HG03439 (cell line): Measurements from ENCODE around the gene HIVEP1.

Source experiments
- ATAC-seq: cut with Tn5 transposase; IDR thresholded peaks from one replicate; pipeline ENCODE4 v1.9.1; 2021; ENCODE audit warnings: mild to moderate bottlenecking, moderate library complexity; ENCODE audit not compliant: unreplicated experiment

HIVEP1 gene

GRCh38 chr6:12115001-12115400 is 102.9 kb downstream of the HIVEP1 start:
- ATAC-seq: no peak

- no peak for ATAC-seq
These were observed 103.4 kb downstream of the HIVEP1 start for GRCh38 chr6:12115492-12115891.

- no peak for ATAC-seq
These were observed 104.2 kb downstream of the HIVEP1 start for GRCh38 chr6:12116264-12116800.

- ATAC-seq: no peak
These were observed 104.9 kb downstream of the HIVEP1 start for GRCh38 chr6:12116978-12117377.

DNA sequence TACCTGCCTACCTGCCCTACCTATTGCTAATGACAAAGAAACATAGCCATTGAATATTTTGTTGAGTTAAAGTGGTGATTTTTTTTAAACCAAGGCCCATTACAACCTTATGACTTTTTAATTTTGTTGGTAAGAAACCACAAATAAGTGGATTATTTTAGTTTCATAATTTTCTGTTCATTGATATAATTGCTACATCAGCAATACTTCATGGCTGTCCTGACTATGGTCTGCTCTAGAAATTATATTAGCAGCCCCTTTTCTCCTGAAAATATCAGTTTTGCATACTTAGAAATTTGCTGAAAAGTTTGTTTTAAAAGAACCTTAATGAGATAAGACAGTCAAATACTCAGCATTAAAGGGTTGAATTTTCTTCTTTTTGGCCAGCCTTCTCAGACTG is 106.5 kb downstream of the HIVEP1 start:
- ATAC-seq: no peak

GRCh38 chr6:12119085-12119588 is 107.0 kb downstream of the HIVEP1 start:
- ATAC-seq: peak; percentile 66

- ATAC-seq: no peak
These were observed 113.3 kb downstream of the HIVEP1 start for GRCh38 chr6:12125396-12125795.

DNA sequence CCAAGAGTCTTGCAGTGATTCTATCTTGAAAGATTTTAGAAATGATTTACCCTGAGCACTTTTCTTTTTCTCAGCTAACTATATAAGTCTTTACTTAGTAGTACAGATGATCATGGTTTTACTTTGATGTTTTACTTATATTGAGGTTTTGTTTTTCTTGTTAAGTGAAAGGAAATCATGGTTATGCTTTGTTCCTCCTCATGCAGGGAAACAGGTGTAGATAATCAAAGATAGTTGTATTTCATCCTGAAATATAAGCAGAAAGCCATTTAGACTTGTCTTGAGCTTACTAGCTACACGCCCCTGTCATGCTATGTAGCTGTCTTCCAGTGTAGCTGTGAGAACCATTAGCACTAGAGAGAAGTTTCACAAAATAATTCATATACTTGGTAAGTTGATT is 113.9 kb downstream of the HIVEP1 start:
- ATAC-seq: no peak

GRCh38 chr6:12129523-12129922 is 117.4 kb downstream of the HIVEP1 start:
- ATAC-seq: no peak

GRCh38 chr6:12132351-12133222 is 120.5 kb downstream of the HIVEP1 start:
- ATAC-seq: no peak

GRCh38 chr6:12134581-12134980 is 122.5 kb downstream of the HIVEP1 start:
- no peak for ATAC-seq

DNA sequence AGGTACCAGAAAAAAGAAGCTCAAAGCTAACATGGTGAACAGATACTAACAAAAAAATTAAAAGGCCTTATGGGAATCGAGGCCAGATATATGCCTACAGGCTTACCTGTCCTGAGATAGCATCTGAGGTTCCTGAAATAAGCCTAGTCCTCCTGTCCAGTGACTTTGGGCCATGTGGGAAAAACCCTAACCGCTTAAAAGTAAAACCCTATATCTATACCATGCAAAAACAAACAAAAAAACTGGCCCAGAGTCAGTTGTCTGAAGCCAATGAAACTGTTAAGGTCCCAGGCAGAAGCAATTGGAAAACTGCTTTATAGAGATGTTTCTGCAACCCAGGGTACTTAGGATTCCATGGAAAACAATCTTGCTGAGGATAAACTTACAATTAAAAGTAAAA is 122.9 kb downstream of the HIVEP1 start:
- ATAC-seq: no peak

DNA sequence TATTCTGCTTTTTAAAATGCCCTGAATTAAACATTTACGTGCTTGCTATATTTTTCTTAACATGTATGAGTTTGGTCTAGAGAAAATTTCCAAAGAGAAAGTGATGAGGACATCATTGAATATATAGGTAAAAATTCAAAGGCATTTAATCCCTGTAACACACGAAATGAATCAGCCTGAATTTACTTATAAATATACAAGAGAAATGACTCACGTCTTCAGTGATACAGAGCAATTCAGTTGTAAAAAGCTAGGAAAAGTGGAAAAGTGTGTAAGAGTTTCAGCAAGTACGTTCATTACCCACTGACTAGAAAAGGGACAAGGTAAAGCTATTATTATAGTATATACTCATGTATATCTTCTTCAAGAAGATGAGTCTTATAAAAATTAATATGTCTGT is 124.8 kb downstream of the HIVEP1 start:
- no peak for ATAC-seq

GRCh38 chr6:12137480-12137879 is 125.4 kb downstream of the HIVEP1 start:
- ATAC-seq: no peak

GRCh38 chr6:12138381-12138780 is 126.3 kb downstream of the HIVEP1 start:
- no peak for ATAC-seq

- ATAC-seq: no peak
These were observed 126.8 kb downstream of the HIVEP1 start for GRCh38 chr6:12138936-12139335.

GRCh38 chr6:12147557-12148316 is 135.6 kb downstream of the HIVEP1 start:
- ATAC-seq: no peak

DNA sequence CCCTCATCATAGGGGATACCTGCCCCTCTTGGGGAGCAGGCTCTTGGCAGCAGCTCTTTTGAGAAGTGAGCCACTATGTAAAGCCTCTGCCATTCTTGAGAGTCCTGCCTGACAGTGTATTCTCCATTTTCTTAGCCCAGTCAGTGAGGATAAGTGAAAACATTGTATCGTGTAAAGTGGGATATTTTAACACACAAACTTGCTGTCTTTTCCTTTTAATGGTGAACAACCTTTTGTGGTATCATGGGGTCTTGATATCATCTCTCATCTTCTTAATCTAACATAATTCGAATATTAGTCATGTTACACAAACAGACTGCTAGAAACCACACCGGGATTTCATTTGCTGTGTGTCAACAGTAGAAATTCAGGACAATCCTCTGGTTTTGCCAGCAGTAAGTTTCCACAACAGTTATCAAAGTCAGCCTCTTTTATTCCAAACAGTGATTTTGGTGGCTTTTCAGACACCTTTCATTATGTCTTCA is 136.2 kb downstream of the HIVEP1 start:
- ATAC-seq: no peak

GRCh38 chr6:12148841-12149240 is 136.7 kb downstream of the HIVEP1 start:
- no peak for ATAC-seq

GRCh38 chr6:12149944-12150510 is 137.9 kb downstream of the HIVEP1 start:
- no peak for ATAC-seq

DNA sequence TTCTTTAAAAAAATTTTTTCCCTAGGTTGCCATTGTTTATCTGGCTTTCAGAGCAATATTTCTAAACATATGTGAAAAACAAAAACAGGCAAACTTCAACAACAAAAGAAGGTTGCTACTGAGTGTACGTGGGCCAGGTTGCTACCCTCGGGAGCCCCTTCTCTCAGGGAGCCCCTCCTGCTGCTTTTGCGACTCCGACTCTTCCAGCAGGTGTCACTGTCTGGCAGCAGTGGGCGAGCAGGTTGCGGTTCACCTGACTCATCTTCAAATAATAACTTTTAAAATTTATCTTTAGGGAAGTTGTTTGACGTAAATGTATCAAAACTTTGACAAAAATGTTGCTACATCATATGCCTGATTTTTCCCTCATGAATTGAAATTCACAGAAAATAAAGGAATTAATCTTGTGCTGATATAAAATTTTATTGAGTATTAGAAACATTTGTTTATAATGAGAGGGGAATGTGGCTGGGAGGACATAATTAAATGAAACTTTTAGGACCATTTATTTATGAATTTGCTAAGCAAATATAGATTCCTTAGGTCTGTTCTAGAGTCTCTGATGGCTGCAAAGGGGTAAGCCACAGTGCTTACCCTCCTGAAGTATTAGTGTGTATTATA is 138.8 kb downstream of the HIVEP1 start:
- ATAC-seq: no peak
